ENCODE measurements around the gene ZSCAN16.

DNA sequence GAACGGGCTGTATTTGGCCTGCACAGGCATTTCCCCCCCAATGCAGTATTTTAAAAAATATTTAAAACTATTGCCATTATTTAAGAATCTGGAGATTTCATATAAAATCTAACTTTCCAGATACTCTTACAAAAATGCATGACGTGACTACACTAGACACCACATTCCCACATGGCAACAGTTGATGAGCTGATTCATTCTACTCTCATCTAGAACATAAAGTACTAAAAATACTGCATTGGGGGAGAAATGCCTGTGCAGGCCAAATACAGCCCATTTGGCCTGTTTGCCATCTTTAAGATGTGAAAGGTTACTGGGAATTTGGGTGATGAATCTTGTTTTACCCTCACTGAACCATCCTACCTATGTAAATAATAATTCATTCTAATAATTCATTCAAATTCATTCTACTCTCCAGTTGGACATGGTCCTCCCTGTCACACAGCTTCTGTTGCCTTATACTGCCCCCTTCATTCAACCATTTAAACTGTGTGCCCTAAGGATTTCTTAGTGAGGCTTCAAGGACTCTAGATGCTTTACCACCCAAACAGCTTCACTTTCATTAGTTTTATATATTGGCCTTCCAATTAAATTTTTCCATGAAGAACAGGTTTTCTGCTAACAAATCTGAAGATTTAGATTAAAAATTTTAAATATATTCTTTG lies 6.9 kb upstream of the ZSCAN16 start:
- TF ChIP-seq CTCF (CRISPR knock-in tag; IDR thresholded peaks at IDR 0.05) (no peak), SRSF1 (optimal IDR thresholded peaks at IDR 0.05; ENCODE audit: low read depth, low read length) (no peak), ZBTB21 (CRISPR knock-in tag; IDR thresholded peaks at IDR 0.05) (no peak), ZFP62 (CRISPR knock-in tag; IDR thresholded peaks at IDR 0.05) (no peak), MYC (CRISPR knock-in tag; IDR thresholded peaks at IDR 0.05; ENCODE audit: borderline replicate concordance) (no peak), ZFY (CRISPR knock-in tag; IDR thresholded peaks at IDR 0.05) (no peak), POLR2A (IDR thresholded peaks at IDR 0.05; ENCODE audit: insufficient read depth in 1 of 2, low read depth in 2 of 2, low read length in 2 of 2) (no peak)
- TF ChIP-seq, protein P1, sequence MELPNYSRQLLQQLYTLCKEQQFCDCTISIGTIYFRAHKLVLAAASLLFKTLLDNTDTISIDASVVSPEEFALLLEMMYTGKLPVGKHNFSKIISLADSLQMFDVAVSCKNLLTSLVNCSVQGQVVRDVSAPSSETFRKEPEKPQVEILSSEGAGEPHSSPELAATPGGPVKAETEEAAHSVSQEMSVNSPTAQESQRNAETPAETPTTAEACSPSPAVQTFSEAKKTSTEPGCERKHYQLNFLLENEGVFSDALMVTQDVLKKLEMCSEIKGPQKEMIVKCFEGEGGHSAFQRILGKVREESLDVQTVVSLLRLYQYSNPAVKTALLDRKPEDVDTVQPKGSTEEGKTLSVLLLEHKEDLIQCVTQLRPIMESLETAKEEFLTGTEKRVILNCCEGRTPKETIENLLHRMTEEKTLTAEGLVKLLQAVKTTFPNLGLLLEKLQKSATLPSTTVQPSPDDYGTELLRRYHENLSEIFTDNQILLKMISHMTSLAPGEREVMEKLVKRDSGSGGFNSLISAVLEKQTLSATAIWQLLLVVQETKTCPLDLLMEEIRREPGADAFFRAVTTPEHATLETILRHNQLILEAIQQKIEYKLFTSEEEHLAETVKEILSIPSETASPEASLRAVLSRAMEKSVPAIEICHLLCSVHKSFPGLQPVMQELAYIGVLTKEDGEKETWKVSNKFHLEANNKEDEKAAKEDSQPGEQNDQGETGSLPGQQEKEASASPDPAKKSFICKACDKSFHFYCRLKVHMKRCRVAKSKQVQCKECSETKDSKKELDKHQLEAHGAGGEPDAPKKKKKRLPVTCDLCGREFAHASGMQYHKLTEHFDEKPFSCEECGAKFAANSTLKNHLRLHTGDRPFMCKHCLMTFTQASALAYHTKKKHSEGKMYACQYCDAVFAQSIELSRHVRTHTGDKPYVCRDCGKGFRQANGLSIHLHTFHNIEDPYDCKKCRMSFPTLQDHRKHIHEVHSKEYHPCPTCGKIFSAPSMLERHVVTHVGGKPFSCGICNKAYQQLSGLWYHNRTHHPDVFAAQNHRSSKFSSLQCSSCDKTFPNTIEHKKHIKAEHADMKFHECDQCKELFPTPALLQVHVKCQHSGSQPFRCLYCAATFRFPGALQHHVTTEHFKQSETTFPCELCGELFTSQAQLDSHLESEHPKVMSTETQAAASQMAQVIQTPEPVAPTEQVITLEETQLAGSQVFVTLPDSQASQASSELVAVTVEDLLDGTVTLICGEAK (IDR thresholded peaks at IDR 0.05) = no peak
- TF ChIP-seq, protein P1 (CRISPR knock-in tag; IDR thresholded peaks at IDR 0.05) = no peak
- TF ChIP-seq, protein P2, sequence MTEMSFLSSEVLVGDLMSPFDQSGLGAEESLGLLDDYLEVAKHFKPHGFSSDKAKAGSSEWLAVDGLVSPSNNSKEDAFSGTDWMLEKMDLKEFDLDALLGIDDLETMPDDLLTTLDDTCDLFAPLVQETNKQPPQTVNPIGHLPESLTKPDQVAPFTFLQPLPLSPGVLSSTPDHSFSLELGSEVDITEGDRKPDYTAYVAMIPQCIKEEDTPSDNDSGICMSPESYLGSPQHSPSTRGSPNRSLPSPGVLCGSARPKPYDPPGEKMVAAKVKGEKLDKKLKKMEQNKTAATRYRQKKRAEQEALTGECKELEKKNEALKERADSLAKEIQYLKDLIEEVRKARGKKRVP (CRISPR knock-in tag; IDR thresholded peaks at IDR 0.05) = no peak
